Calu3 (cell line): ENCODE data around the gene WARS2. TPM values are rescaled to one million over a fixed set of nuclear protein-coding genes. Genes with fewer than 3 reads are reported as not detected.
"Not testable (repeated sequence)": the region's sequence is repeated elsewhere in the genome, so short reads cannot be mapped to it uniquely, and the experiment has no call there.

ENCODE experiments used
- BruUV-seq: library from RNA; stranded (reverse); fragments of 400-500 nt; replicated peaks from 2 replicates; lab custom pipeline; 2021; lab: Mats Ljungman, UMichigan
- CTCF ChIA-PET: fragments of 300-600 bp; sonication (Branson Sonifier 250); formaldehyde crosslinking; loops from one replicate; lab custom pipeline; 2022; ENCODE audit warnings: antibody characterized with exemption; lab: Charles Lee
- DNase-seq: peaks from one replicate; pipeline ENCODE4 v3.0.0; 2022
- H3K27ac Mint-ChIP-seq: one replicate; pipeline ENCODE4 v1.8.0; 2022; ENCODE audit warnings: mixed read lengths; ENCODE audit not compliant: unreplicated experiment
- H3K27me3 Mint-ChIP-seq: one replicate; pipeline ENCODE4 v1.8.0; 2022; ENCODE audit warnings: mixed read lengths; ENCODE audit not compliant: unreplicated experiment
- H3K36me3 Mint-ChIP-seq: one replicate; pipeline ENCODE4 v1.8.0; 2022; ENCODE audit warnings: mild to moderate bottlenecking, moderate library complexity, mixed read lengths; ENCODE audit not compliant: insufficient read depth, unreplicated experiment
- H3K4me1 Mint-ChIP-seq: one replicate; pipeline ENCODE4 v1.8.0; 2022; ENCODE audit warnings: mild to moderate bottlenecking, low read depth, mixed read lengths; ENCODE audit not compliant: unreplicated experiment
- H3K4me3 Mint-ChIP-seq: one replicate; pipeline ENCODE4 v1.8.0; 2022; ENCODE audit warnings: mild to moderate bottlenecking, low read depth, moderate library complexity, mixed read lengths; ENCODE audit not compliant: unreplicated experiment
- H3K9me3 Mint-ChIP-seq: one replicate; pipeline ENCODE4 v1.8.0; 2022; ENCODE audit warnings: low read depth, mixed read lengths; ENCODE audit not compliant: unreplicated experiment
- CTCF ChIP-seq: fragments of 200-600 bp; IDR thresholded peaks from one replicate; pipeline ENCODE4 v1.8.0; 2022; ENCODE audit warnings: antibody characterized with exemption; ENCODE audit not compliant: unreplicated experiment
- intact Hi-C: fragments of 100-400 bp; cut with micrococcal nuclease; formaldehyde crosslinking; loops from one replicate; pipeline ENCODE4 v1.10.0; 2022; ENCODE audit not compliant: unreplicated experiment
- total RNA-seq: library from RNA; stranded (reverse); gene quantifications from 2 replicates; pipeline ENCODE4 v1.2.3, GENCODE V29; 2022

The WARS2 gene
- total RNA-seq, 1 experiment from 2014 or later: 7.8 TPM

- H3K36me3 Mint-ChIP-seq: peaks cover 5% of the 10 kb centered on the region
- H3K9me3 Mint-ChIP-seq: no peaks in the 10 kb centered on the region
- TF ChIP-seq CTCF: no peak
- no peak overlapping the region for H3K4me3 Mint-ChIP-seq
- BruUV-seq: no TSS peak
- no peak for DNase-seq
- peaks cover 6% of the 10 kb centered on the region for H3K4me1 Mint-ChIP-seq
- H3K27ac Mint-ChIP-seq: no peak overlapping the region
- intact Hi-C loops: no loop called here
- CTCF ChIA-PET: no interaction called here
- no peaks in the 10 kb centered on the region for H3K27me3 Mint-ChIP-seq
These were observed 6.5 kb downstream of the WARS2 start for GRCh38 chr1:119133987-119134386.

GRCh38 chr1:119132179-119132578, 8.3 kb downstream of the WARS2 start:
- no TSS peak for BruUV-seq
- Mint-ChIP-seq H3K27me3 (no peaks in the 10 kb centered on the region), H3K36me3 (peaks cover 5% of the 10 kb centered on the region), H3K9me3 (peaks cover 2% of the 10 kb centered on the region), H3K4me1 (peaks cover 6% of the 10 kb centered on the region), H3K27ac (no peak overlapping the region), H3K4me3 (no peak overlapping the region)
- no peak for TF ChIP-seq CTCF
- intact Hi-C loops: no loop called here
- DNase-seq: no peak
- CTCF ChIA-PET: no interaction called here

- CTCF ChIA-PET: no interaction called here
- Mint-ChIP-seq H3K27ac (no peak overlapping the region), H3K36me3 (no peaks in the 10 kb centered on the region), H3K27me3 (no peaks in the 10 kb centered on the region), H3K9me3 (peaks cover 5% of the 10 kb centered on the region), H3K4me1 (no peaks in the 10 kb centered on the region), H3K4me3 (no peak overlapping the region)
- no peak for DNase-seq
- TF ChIP-seq CTCF: no peak
- intact Hi-C loops: no loop called here
- BruUV-seq: no TSS peak
These were observed 14.6 kb downstream of the WARS2 start for GRCh38 chr1:119125874-119126273.

GRCh38 chr1:119124764-119125163, 15.7 kb downstream of the WARS2 start:
- intact Hi-C loops: no loop called here
- H3K27me3 Mint-ChIP-seq: no peaks in the 10 kb centered on the region
- H3K4me3 Mint-ChIP-seq: no peak overlapping the region
- peaks cover 5% of the 10 kb centered on the region for H3K9me3 Mint-ChIP-seq
- no TSS peak for BruUV-seq
- H3K27ac Mint-ChIP-seq: no peak overlapping the region
- TF ChIP-seq CTCF: no peak
- no peaks in the 10 kb centered on the region for H3K4me1 Mint-ChIP-seq
- DNase-seq: no peak
- CTCF ChIA-PET: no interaction called here
- no peaks in the 10 kb centered on the region for H3K36me3 Mint-ChIP-seq

GRCh38 chr1:119121872-119122271, 18.6 kb downstream of the WARS2 start:
- intact Hi-C loops, H3K36me3 Mint-ChIP-seq, DNase-seq, H3K27me3 Mint-ChIP-seq, BruUV-seq, H3K4me1 Mint-ChIP-seq, H3K4me3 Mint-ChIP-seq, H3K9me3 Mint-ChIP-seq, H3K27ac Mint-ChIP-seq, CTCF ChIA-PET: not testable (repeated sequence)
